Activated T-helper 1 cell treated with anti-CD3 and anti-CD28 coated beads, Interleukin-12 subunit alpha, Interleukin-12 subunit beta, Interleukin-2, Interleukin-4 antibody, amounts not matched to agents 30 ng/mL and 10 ng/mL and 1 ng/mL, durations not matched to agents 14 hours and 24 hours and 36 hours (primary cell): ENCODE measurements around the gene TEX264. TPM values are rescaled to one million over a fixed set of nuclear protein-coding genes. Genes with fewer than 3 reads are reported as not detected.

ENCODE experiments used
- total RNA-seq: library from RNA; stranded (reverse); gene quantifications from 2 replicates; pipeline ENCODE4 v1.2.3, GENCODE V29; 2022

Gene TEX264
- total RNA-seq, 1 donor from 2014 or later, result 50.3 TPM

Other genes starting within 250 kb of the TEX264 start
- gene DCAF1, start 171.2 kb upstream of the TEX264 start, total RNA-seq, result 45.3 and 46.3 TPM in 2 replicates
- 43.2 and 46.5 TPM in 2 replicates for gene RAD54L2, start 132.5 kb upstream of the TEX264 start, total RNA-seq
- gene GRM2, start 35.8 kb downstream of the TEX264 start, total RNA-seq, result 0.96 and 1.0 TPM in 2 replicates
- gene IQCF6, start 108.0 kb downstream of the TEX264 start, total RNA-seq, result not detected in 2 replicates
- gene IQCF2, start 190.4 kb downstream of the TEX264 start, total RNA-seq, result not detected in 2 replicates
- gene IQCF5, start 204.3 kb downstream of the TEX264 start, total RNA-seq, result not detected in 2 replicates
- gene IQCF1, start 232.1 kb downstream of the TEX264 start, total RNA-seq, result not detected in 2 replicates